SKM-1 (cell line): ENCODE results near the gene SURF1.
"Not testable (repeated sequence)": the region's sequence is repeated elsewhere in the genome, so short reads cannot be mapped to it uniquely, and the experiment has no call there.

Experiments
- DNase-seq: peaks from one replicate; lab custom pipeline; 2025; ENCODE audit not compliant: unreplicated experiment; lab: John Stamatoyannopoulos, UW

Gene SURF1

GRCh38 chr9:133346021-133346785 lies 10.1 kb downstream of the SURF1 start:
- no peak for DNase-seq

GRCh38 chr9:133345596-133345995 lies 10.7 kb downstream of the SURF1 start:
- no peak for DNase-seq

GRCh38 chr9:133344979-133345378 lies 11.3 kb downstream of the SURF1 start:
- no peak for DNase-seq

- no peak for DNase-seq
Observed at GRCh38 chr9:133344071-133344470, 12.2 kb downstream of the SURF1 start.

DNA sequence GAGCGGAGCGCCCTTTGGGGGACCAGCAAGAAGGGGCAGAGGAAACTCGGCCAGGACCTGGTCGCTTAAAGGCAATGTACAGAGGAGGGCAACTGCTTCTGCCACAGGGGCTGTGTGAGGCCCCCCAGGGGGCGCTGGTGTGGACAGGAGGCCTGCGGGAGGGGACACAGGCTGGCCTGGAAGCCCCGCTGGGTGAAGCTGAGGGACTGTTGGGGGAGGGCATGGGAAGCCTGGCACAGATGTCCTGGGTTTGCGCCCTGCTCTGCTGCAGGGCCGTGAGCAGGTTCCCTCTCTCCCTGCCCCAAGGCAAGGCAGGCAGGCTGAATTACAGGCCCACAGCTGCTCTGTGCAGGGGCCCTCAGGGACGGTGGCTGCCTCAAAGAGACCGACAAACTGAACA lies 13.7 kb downstream of the SURF1 start:
- no peak for DNase-seq

DNA sequence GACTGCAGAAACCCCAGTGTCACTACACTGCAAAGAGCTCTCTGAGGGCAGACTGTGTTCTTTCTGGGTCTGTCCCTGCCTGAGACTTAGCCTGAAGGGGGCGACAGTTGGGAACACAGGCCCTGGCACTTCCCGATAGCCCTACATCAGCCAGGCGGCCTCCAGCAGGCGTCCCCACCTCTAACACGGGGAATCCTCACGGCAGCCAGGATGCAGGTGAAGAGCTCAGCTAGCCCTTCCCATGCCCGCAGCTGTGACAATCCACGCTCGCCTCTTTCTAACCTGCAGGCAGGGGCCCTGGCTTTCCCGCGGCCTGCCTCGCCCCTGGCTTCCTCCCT lies 14.2 kb downstream of the SURF1 start:
- DNase-seq = no peak

DNA sequence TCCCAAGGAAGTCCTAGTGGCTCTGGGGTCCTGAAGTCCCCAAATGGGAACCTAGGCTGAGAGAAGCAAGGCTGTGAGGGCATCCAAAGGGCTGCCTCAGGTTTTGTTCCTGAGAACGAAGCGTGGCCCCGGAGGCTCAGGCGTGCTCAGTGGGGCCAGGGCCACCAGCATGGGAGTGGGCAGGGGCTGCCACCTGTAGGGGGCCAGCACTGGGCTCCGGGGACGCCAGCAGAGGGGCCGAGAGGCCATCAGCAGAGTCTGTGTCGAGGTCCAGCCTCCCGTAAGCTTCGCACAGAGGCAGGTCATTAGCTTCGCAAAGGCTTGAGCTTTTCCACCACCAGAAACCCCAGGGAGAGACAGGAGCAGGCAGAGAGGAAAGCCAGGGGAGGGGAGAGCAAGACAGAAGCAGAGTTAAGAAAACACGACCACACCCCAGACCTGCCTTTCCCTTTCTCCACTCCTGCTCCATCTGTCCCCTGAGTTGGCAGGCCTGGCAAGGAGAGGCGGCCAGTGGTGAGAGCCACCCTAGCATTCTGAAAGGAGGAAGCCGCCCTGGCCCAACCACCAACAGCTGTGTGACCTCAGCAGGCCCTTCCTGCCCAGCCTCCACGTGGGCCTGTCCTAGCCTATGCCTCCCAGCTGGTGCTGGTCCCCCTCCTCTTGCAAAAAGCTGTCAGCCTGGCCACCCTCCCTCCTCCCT lies 14.8 kb downstream of the SURF1 start:
- peak; percentile 74 for DNase-seq

GRCh38 chr9:133340916-133341315 lies 15.4 kb downstream of the SURF1 start:
- no peak for DNase-seq

DNA sequence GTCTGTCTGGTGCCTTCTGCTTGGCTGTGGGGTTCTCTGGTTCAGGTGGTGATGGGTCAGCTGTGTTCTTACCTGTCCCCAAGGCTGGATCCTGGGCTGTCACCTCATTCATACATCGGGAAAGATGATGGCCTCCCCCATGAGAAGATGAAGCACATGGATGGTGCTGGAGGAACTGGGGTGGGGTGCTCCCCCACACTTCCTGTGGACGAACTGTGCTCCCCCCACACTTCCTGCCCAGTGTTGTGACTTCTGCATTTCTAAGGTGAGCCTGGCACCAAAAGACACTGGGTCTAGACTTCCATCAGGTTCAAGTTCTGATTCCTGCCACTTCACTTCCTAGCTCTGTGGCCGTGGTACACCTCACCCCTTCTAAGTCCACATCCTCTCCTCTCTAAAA lies 16.0 kb downstream of the SURF1 start:
- DNase-seq = peak; percentile 69

GRCh38 chr9:133339641-133340040 lies 16.6 kb downstream of the SURF1 start:
- DNase-seq = no peak

- peak; percentile 84 for DNase-seq
Observed at GRCh38 chr9:133335924-133336811, 20.1 kb downstream of the SURF1 start, which contains the start of gene SURF6. SURF6 (minus strand) TSS chr9:133336188; CDS start chr9:133336132, 56 bp downstream.

DNA sequence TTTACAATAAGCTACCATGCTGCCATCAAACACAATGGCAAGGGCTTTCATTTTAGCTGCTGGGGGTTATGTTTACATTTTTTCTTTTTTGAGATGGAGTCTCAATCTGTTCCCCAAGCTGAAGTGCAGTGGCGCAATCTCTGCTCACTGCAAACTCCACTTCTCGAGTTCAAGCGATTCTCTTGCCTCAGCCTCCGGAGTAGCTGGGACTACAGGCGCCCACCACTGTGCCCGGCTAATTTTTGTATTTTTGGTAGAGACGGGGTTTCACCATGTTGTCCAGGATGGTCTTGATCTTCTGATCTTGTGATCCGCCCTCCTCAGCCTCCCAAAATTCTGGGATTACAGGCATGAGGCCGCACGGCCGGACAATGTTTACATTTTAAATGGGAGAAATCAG lies 21.4 kb downstream of the SURF1 start:
- DNase-seq = not testable (repeated sequence)

DNA sequence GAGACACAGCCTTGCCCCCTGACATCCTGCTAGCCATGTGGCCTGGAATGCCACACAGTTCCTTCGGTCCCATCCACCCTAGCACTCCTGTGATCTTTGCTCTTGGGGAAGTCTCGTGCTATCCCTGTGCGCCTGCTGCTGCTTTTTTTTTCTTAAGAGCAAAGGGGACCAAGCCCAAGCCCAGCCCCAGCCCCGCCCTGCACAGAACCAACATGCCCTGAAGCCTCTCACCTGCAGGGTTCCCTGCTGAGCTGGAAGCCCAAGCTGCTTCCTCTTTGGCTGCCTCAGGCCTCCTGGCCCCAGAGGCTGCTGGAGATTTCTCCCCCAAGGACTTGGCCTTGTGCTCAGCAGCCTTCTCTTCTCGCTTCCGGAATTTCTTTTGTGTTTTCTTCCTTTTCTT lies 22.1 kb downstream of the SURF1 start:
- no peak for DNase-seq

GRCh38 chr9:133333566-133333965 lies 22.7 kb downstream of the SURF1 start:
- no peak for DNase-seq

GRCh38 chr9:133333011-133333410 lies 23.3 kb downstream of the SURF1 start:
- no peak for DNase-seq

GRCh38 chr9:133332381-133332730 lies 23.9 kb downstream of the SURF1 start:
- DNase-seq = no peak

DNA sequence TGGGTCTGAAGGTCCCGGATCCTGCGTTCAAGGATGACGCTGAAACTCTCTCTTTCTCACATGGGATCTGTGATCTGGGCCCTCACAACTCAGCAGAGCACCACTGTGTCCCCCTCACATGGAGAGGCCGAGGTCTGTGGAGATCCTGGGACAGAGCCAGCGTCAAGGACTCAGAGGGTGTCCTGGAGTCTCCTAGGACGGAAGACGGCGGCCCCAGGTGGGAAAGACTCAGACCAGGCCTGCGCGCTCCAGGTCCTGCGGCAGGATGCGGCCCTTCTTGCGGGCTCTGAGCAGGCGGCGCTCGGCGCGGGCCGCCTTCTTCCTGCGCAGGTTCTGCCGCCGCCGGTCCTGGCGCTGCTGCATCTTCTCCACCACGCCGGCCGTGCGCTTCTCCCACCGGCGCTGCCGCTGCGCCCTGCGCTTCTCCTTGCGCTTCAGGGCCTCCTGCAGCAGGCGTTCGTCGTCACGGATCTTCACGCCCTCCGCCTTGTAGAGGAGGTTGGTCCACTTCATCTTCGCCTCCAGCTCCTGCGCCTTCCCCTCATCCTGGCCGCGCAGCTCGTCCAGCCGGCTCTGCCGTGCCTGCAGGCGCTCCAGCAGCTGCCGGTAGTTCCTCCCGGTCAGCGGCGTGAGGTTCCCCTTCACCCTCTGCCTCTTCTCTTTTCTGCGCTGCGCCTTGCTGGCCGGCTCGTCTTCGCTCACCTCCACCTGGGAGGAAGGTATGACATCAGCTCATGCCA lies 24.5 kb downstream of the SURF1 start:
- DNase-seq = no peak

DNA sequence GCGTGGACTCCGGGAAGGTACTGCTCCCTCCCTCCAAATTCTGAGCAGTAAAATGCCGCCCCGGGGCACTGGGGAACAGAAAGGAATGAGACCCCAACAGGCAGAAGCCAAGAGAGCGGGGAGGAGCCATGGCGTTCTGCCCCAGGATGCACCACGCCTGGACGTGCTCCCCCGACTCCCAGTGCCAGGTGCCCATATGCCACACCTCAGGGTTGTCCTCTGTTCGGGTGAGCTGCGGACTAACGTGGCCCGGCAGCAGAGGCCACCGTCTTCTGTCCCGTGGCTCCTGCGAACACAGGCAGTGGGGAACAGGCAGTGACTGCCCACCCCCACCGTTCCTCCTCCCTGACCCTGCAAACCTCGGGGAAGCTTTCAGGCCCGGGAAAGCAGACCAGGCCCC lies 25.1 kb downstream of the SURF1 start:
- DNase-seq = no peak

GRCh38 chr9:133329306-133330156 lies 26.8 kb downstream of the SURF1 start:
- not testable (repeated sequence) for DNase-seq

DNA sequence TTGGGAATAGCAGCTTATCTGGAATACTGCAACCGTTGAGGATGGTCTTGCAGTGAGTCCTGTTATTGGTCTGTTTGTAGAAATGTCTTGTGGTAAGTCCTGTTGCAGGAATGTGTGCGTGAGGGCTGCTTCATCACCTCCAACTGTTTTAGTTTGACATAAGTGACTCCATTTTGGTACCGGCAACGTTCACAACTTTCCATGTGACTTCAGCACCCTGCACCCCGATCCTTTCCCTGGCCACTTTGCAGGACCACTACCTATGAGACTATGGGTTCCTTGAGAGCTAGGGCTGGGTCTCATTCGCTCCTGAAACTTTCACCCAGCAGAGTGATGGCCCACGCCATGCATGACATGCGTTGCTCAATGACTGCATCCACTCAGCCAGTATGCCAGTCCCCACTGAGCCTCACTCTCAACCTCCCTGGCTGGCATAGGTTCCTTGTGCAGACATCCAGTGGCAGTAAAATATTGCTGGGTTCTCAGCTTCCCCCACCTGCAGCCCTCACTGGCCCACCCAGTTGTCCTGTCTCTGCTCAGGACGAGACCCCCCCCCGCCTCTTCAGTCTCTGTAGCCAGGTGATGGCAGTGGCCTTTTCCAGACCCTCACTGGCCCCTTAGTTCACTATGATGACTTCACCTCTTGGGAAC lies 28.3 kb downstream of the SURF1 start:
- DNase-seq = no peak
